ENCODE results near the gene MCOLN2. TPM values are rescaled to one million over a fixed set of nuclear protein-coding genes. Genes with fewer than 3 reads are reported as not detected.
A peak's percentile ranks its signal among the peaks of the same experiment; 100 is the strongest.
"Not testable (repeated sequence)": the region's sequence is repeated elsewhere in the genome, so short reads cannot be mapped to it uniquely, and the experiment has no call there.

Gene MCOLN2
- total RNA-seq: 10 to 100 TPM; 19.3 to 26.7 TPM
- total RNA-seq: 6.8 to 10.6 reads per million in 2 donors

DNA sequence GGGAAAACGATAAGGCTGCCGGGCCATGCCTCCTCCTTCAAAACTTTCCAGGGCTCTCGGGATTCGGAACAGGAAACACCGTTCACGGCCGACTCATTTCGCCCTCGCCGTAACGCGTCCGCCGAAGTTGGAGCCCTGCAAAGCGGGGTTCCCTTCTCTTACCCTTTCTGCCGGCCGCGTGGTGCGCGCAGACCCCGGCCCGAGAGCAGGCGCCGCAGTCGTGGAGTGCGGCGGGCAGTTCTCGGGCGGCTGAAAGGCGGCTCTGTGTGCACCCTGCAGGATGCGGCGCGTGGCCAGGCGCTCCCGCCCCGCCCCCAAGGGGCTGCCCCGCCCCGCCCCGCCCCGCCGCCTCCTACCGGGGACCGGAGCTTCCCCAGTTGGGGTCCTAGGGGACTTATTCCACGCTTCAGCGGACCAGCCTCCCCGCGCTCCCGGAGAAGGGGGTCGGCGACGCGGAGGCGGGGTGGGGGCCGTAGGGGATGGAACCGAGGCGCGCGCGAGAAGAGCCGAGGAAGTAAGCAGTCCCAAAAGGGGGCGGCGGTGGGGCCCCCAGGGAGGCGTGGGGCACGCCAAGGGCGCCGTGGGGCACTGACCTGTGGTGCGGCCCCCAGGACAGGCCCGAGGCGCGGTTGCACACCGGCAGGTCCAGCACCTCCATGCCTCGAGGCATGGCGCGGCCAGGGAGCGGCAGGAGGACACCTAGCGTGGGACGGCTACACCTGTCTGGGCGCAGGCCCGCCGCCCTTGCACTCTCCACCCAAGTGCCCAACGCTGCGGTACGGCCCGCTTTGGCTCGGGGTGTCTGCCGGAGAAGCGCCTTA is at the start of gene MCOLN2:
TSS of gene MCOLN2 (minus strand) at position 268 of the 821 bp plus-strand sequence. CDS start at position 27, 241 bp downstream.
- H3K27ac Mint-ChIP-seq: peak within 1 kb of the TSS; percentile 41
- DNase-seq (peak; percentile 37 to 40 (median 38)), ATAC-seq (peak; percentile 85)
- H3K4me3 Mint-ChIP-seq: peak within 1 kb of the TSS; percentile 93
- peaks cover 5% of the 10 kb centered on the region for H3K36me3 Mint-ChIP-seq (ENCODE audit: low read depth)
- no peaks in the 10 kb centered on the region for H3K9me3 ChIP-seq (ENCODE audit: control insufficient read depth, low read length, poor library complexity, severe bottlenecking)
- H3K4me1 Mint-ChIP-seq: peaks cover 26% of the 10 kb centered on the region
- H3K27me3 Mint-ChIP-seq: peaks cover 60% of the 10 kb centered on the region

- no peak overlapping the region for H3K27ac Mint-ChIP-seq
- DNase-seq: no peak
- no peaks in the 10 kb centered on the region for H3K36me3 Mint-ChIP-seq (ENCODE audit: low read depth)
- H3K4me1 Mint-ChIP-seq: no peaks in the 10 kb centered on the region
- ATAC-seq: no peak
- H3K4me3 Mint-ChIP-seq: no peak overlapping the region
- no peaks in the 10 kb centered on the region for H3K9me3 ChIP-seq (ENCODE audit: control insufficient read depth, low read length, poor library complexity, severe bottlenecking)
- H3K27me3 Mint-ChIP-seq: peaks cover 46% of the 10 kb centered on the region
Measured at GRCh38 chr1:85042413-85042812, 45.5 kb upstream of the MCOLN2 start.

GRCh38 chr1:85041793-85042192 is 44.9 kb upstream of the MCOLN2 start:
- Mint-ChIP-seq H3K27ac (no peak overlapping the region), H3K27me3 (peaks cover 42% of the 10 kb centered on the region), H3K4me1 (no peaks in the 10 kb centered on the region), H3K36me3 (ENCODE audit: low read depth) (no peaks in the 10 kb centered on the region), H3K4me3 (no peak overlapping the region)
- H3K9me3 ChIP-seq (ENCODE audit: control insufficient read depth, low read length, poor library complexity, severe bottlenecking): no peaks in the 10 kb centered on the region
- no peak for DNase-seq
- ATAC-seq: no peak

GRCh38 chr1:85033221-85033620 is 36.3 kb upstream of the MCOLN2 start:
- Mint-ChIP-seq H3K36me3 (ENCODE audit: low read depth) (peaks cover 6% of the 10 kb centered on the region), H3K4me3 (no peak overlapping the region), H3K27ac (no peak overlapping the region), H3K27me3 (peaks cover 28% of the 10 kb centered on the region), H3K4me1 (no peaks in the 10 kb centered on the region)
- no peak for ATAC-seq
- no peaks in the 10 kb centered on the region for H3K9me3 ChIP-seq (ENCODE audit: control insufficient read depth, low read length, poor library complexity, severe bottlenecking)
- DNase-seq: no peak

- H3K4me3 Mint-ChIP-seq: no peak overlapping the region
- DNase-seq (no peak), ATAC-seq (no peak)
- H3K36me3 Mint-ChIP-seq (ENCODE audit: low read depth): peaks cover 3% of the 10 kb centered on the region
- peaks cover 5% of the 10 kb centered on the region for H3K4me1 Mint-ChIP-seq
- H3K27me3 Mint-ChIP-seq: peaks cover 6% of the 10 kb centered on the region
- no peaks in the 10 kb centered on the region for H3K9me3 ChIP-seq (ENCODE audit: control insufficient read depth, low read length, poor library complexity, severe bottlenecking)
- H3K27ac Mint-ChIP-seq: no peak overlapping the region
Measured at GRCh38 chr1:85030536-85030935, 33.6 kb upstream of the MCOLN2 start.

- H3K9me3 ChIP-seq (ENCODE audit: control insufficient read depth, low read length, poor library complexity, severe bottlenecking): no peaks in the 10 kb centered on the region
- Mint-ChIP-seq H3K4me3 (no peak overlapping the region), H3K27me3 (no peaks in the 10 kb centered on the region), H3K4me1 (peaks cover 5% of the 10 kb centered on the region), H3K27ac (peak overlapping the region; percentile 16), H3K36me3 (ENCODE audit: low read depth) (no peaks in the 10 kb centered on the region)
- DNase-seq (no peak), ATAC-seq (no peak)
Measured at GRCh38 chr1:85028151-85028550, 31.2 kb upstream of the MCOLN2 start.

DNA sequence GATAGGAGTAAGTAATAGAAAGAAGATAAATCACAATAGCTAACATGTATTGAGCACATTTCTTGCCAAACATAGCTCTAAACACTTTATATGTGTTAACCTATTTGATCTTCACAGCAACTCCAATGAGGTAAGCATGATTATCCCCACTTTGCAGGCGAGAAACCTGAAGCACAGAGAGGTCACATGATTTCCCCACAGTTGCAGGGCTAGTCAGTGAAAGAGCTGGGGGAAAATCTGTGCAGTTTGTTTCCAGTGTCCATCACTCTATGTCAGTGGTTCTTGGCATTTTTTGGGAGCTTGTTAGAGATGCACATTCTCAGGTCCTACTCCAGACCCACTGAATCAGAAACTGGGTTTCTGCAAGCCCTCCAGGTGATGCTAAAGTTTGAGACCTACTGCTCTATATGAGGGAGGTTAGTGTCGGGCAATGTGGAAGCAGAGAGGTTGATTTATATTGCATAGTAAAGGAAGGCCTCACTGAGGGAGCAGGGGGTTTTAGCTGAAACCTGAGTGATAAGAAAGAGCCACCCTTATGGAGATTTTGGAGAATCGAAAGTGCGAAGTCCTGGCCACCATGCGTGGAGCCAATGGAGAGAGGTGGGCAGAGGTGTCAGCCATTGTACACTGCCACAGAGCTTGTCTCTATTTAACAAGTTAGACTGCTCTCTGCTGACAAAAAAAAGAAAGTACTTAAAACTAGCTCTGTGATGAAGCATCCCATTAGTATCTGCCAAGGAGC is 30.5 kb upstream of the MCOLN2 start:
- no peaks in the 10 kb centered on the region for H3K27me3 Mint-ChIP-seq
- ATAC-seq (peak; percentile 89), DNase-seq (no peak)
- no peaks in the 10 kb centered on the region for H3K36me3 Mint-ChIP-seq (ENCODE audit: low read depth)
- H3K4me3 Mint-ChIP-seq: no peak overlapping the region
- peak overlapping the region; percentile 63 for H3K27ac Mint-ChIP-seq
- peaks cover 5% of the 10 kb centered on the region for H3K4me1 Mint-ChIP-seq
- H3K9me3 ChIP-seq (ENCODE audit: control insufficient read depth, low read length, poor library complexity, severe bottlenecking): no peaks in the 10 kb centered on the region

GRCh38 chr1:85025940-85026339 is 29.0 kb upstream of the MCOLN2 start:
- no peaks in the 10 kb centered on the region for H3K9me3 ChIP-seq (ENCODE audit: control insufficient read depth, low read length, poor library complexity, severe bottlenecking)
- no peak overlapping the region for H3K27ac Mint-ChIP-seq
- H3K36me3 Mint-ChIP-seq (ENCODE audit: low read depth): no peaks in the 10 kb centered on the region
- peaks cover 5% of the 10 kb centered on the region for H3K4me1 Mint-ChIP-seq
- no peaks in the 10 kb centered on the region for H3K27me3 Mint-ChIP-seq
- H3K4me3 Mint-ChIP-seq: no peak overlapping the region
- ATAC-seq: no peak
- DNase-seq: no peak

- DNase-seq (no peak), ATAC-seq (no peak)
- H3K27me3 Mint-ChIP-seq: no peaks in the 10 kb centered on the region
- no peaks in the 10 kb centered on the region for H3K36me3 Mint-ChIP-seq (ENCODE audit: low read depth)
- no peak overlapping the region for H3K27ac Mint-ChIP-seq
- no peaks in the 10 kb centered on the region for H3K9me3 ChIP-seq (ENCODE audit: control insufficient read depth, low read length, poor library complexity, severe bottlenecking)
- no peak overlapping the region for H3K4me3 Mint-ChIP-seq
- H3K4me1 Mint-ChIP-seq: peaks cover 5% of the 10 kb centered on the region
Measured at GRCh38 chr1:85024736-85025135, 27.8 kb upstream of the MCOLN2 start.

DNA sequence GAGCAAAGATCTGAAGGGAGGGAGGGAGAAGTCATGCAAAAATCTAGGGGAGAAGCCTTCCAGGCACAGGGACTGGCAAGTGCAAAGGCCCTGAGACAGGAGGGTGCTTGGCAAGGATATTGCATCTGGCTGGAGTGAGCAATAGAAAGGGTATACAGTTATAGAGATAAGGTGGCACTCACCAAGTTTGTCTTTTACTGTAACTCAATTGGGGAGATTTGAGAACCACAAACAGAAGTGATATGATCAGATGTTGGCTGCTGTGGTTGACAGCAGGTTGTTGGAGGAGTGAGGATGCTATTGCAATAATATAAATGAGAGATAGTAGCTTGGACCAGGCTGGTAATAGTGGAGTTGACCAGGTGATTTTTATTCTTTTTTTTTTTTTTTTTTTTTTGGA is 25.8 kb upstream of the MCOLN2 start:
- no peak for DNase-seq
- no peak for ATAC-seq

DNA sequence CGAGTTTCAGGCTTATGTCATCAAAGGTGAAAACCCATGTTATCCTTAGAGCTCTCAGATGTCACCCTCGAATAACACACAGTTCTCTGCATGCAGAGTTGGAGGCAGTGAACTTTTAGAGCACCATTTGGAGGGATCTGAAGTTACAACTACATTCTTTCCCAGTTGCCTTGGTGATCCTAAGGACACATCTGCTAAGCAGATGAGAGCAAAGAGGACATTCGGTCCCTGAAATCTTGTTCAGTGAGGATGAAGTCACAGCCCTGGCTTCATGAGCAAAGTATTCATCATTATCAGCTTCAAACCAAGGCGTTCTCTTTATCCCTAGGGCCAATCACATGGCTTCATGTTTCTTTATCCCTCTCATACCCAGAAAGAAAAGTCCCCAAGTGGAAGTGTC is 23.1 kb upstream of the MCOLN2 start:
- peaks cover 4% of the 10 kb centered on the region for H3K36me3 Mint-ChIP-seq (ENCODE audit: low read depth)
- no peak overlapping the region for H3K4me3 Mint-ChIP-seq
- no peaks in the 10 kb centered on the region for H3K9me3 ChIP-seq (ENCODE audit: control insufficient read depth, low read length, poor library complexity, severe bottlenecking)
- DNase-seq: no peak
- H3K27me3 Mint-ChIP-seq: peaks cover 4% of the 10 kb centered on the region
- no peaks in the 10 kb centered on the region for H3K4me1 Mint-ChIP-seq
- ATAC-seq: no peak
- H3K27ac Mint-ChIP-seq: no peak overlapping the region

More for the DNA sequence above, 25.8 kb upstream of the MCOLN2 start:
- H3K4me1 Mint-ChIP-seq: peaks cover 5% of the 10 kb centered on the region
- no peaks in the 10 kb centered on the region for H3K36me3 Mint-ChIP-seq (ENCODE audit: low read depth)
- H3K27me3 Mint-ChIP-seq: no peaks in the 10 kb centered on the region
- no peaks in the 10 kb centered on the region for H3K9me3 ChIP-seq (ENCODE audit: control insufficient read depth, low read length, poor library complexity, severe bottlenecking)
- no peak overlapping the region for H3K27ac Mint-ChIP-seq
- no peak overlapping the region for H3K4me3 Mint-ChIP-seq

GRCh38 chr1:85015826-85016225 is 18.9 kb upstream of the MCOLN2 start:
- Mint-ChIP-seq H3K27ac (no peak overlapping the region), H3K36me3 (ENCODE audit: low read depth) (peaks cover 6% of the 10 kb centered on the region), H3K27me3 (peaks cover 9% of the 10 kb centered on the region), H3K4me1 (no peaks in the 10 kb centered on the region), H3K4me3 (no peak overlapping the region)
- ATAC-seq (no peak), DNase-seq (no peak)
- no peaks in the 10 kb centered on the region for H3K9me3 ChIP-seq (ENCODE audit: control insufficient read depth, low read length, poor library complexity, severe bottlenecking)

- H3K4me3 Mint-ChIP-seq; DNase-seq; H3K27ac Mint-ChIP-seq; H3K9me3 ChIP-seq (ENCODE audit: control insufficient read depth, low read length, poor library complexity, severe bottlenecking); H3K4me1 Mint-ChIP-seq; H3K36me3 Mint-ChIP-seq (ENCODE audit: low read depth); ATAC-seq: not testable (repeated sequence)
- peaks cover 18% of the 10 kb centered on the region for H3K27me3 Mint-ChIP-seq
Measured at GRCh38 chr1:85005641-85006040, 8.7 kb upstream of the MCOLN2 start.
